ENCODE data around the gene NRAP. TPM values are rescaled to one million over a fixed set of nuclear protein-coding genes. Genes with fewer than 3 reads are reported as not detected.

NRAP gene
- total and polyA plus RNA-seq, 2 experiments from 2014 or later, result not detected

DNA sequence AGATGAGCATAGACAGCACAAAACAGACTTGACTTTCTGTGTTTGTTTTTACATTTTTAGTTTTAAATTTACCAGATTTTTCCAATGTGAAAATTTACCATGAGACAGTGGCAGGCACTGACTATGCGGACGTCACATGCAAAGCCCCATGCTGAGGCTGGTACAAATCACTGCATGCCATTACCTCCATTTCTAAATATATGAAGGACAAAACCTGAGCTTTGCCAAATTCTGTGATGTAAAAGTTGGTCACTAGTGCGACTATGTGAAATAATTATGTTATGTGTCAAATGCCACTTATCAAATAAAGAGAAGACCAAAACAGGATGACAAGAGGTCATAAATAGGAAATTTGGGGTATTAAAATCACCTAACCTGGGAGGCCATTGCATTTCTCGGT is 22.1 kb downstream of the NRAP start:
- no peak for DNase-seq (ENCODE audit: low spot score)
- Histone ChIP-seq H3K79me2 (replicated peaks; ENCODE audit: insufficient read depth) (no peaks in the 10 kb centered on the region), H3K4me1 (ENCODE audit: insufficient read depth) (no peaks in the 10 kb centered on the region), H2AFZ (no peak overlapping the region), H3K4me2 (no peak overlapping the region), H3K4me3 (no peak overlapping the region), H3F3A (replicated peaks; ENCODE audit: low read depth) (no peaks in the 10 kb centered on the region), H4K20me1 (replicated peaks; ENCODE audit: insufficient read depth) (no peaks in the 10 kb centered on the region), H3K27me3 (ENCODE audit: insufficient read depth) (no peaks in the 10 kb centered on the region), H3K9me2 (ENCODE audit: insufficient read depth) (no peaks in the 10 kb centered on the region), H3K27ac (ENCODE audit: low read depth) (no peak overlapping the region), H3K36me3 (ENCODE audit: insufficient read depth) (no peaks in the 10 kb centered on the region)
- no peak overlapping the region for H3K4me3 Mint-ChIP-seq
- H3K27ac Mint-ChIP-seq, result no peak overlapping the region
- TF ChIP-seq ZNF114 (CRISPR knock-in tag; IDR thresholded peaks at IDR 0.05) (no peak), CTCF (conservative IDR thresholded peaks at IDR 0.05; ENCODE audit: low read depth in 2 of 2) (no peak), EZH2 (IDR thresholded peaks at IDR 0.05; ENCODE audit: low read depth, unreplicated experiment) (no peak), EZH2phosphoT487 (IDR thresholded peaks at IDR 0.05; ENCODE audit: unreplicated experiment) (no peak), NANOG (IDR thresholded peaks at IDR 0.05; ENCODE audit: borderline replicate concordance) (no peak), STAT1 (IDR thresholded peaks at IDR 0.05; ENCODE audit: unreplicated experiment) (no peak), ZNF331 (CRISPR knock-in tag; IDR thresholded peaks at IDR 0.05; ENCODE audit: low read depth) (no peak), CREB1 (CRISPR knock-in tag; IDR thresholded peaks at IDR 0.05; ENCODE audit: low read depth) (no peak), JUNB (IDR thresholded peaks at IDR 0.05; ENCODE audit: unreplicated experiment) (no peak), POLR2AphosphoS5 (IDR thresholded peaks at IDR 0.05; ENCODE audit: low read depth) (no peak)
- TF ChIP-seq, protein P1, sequence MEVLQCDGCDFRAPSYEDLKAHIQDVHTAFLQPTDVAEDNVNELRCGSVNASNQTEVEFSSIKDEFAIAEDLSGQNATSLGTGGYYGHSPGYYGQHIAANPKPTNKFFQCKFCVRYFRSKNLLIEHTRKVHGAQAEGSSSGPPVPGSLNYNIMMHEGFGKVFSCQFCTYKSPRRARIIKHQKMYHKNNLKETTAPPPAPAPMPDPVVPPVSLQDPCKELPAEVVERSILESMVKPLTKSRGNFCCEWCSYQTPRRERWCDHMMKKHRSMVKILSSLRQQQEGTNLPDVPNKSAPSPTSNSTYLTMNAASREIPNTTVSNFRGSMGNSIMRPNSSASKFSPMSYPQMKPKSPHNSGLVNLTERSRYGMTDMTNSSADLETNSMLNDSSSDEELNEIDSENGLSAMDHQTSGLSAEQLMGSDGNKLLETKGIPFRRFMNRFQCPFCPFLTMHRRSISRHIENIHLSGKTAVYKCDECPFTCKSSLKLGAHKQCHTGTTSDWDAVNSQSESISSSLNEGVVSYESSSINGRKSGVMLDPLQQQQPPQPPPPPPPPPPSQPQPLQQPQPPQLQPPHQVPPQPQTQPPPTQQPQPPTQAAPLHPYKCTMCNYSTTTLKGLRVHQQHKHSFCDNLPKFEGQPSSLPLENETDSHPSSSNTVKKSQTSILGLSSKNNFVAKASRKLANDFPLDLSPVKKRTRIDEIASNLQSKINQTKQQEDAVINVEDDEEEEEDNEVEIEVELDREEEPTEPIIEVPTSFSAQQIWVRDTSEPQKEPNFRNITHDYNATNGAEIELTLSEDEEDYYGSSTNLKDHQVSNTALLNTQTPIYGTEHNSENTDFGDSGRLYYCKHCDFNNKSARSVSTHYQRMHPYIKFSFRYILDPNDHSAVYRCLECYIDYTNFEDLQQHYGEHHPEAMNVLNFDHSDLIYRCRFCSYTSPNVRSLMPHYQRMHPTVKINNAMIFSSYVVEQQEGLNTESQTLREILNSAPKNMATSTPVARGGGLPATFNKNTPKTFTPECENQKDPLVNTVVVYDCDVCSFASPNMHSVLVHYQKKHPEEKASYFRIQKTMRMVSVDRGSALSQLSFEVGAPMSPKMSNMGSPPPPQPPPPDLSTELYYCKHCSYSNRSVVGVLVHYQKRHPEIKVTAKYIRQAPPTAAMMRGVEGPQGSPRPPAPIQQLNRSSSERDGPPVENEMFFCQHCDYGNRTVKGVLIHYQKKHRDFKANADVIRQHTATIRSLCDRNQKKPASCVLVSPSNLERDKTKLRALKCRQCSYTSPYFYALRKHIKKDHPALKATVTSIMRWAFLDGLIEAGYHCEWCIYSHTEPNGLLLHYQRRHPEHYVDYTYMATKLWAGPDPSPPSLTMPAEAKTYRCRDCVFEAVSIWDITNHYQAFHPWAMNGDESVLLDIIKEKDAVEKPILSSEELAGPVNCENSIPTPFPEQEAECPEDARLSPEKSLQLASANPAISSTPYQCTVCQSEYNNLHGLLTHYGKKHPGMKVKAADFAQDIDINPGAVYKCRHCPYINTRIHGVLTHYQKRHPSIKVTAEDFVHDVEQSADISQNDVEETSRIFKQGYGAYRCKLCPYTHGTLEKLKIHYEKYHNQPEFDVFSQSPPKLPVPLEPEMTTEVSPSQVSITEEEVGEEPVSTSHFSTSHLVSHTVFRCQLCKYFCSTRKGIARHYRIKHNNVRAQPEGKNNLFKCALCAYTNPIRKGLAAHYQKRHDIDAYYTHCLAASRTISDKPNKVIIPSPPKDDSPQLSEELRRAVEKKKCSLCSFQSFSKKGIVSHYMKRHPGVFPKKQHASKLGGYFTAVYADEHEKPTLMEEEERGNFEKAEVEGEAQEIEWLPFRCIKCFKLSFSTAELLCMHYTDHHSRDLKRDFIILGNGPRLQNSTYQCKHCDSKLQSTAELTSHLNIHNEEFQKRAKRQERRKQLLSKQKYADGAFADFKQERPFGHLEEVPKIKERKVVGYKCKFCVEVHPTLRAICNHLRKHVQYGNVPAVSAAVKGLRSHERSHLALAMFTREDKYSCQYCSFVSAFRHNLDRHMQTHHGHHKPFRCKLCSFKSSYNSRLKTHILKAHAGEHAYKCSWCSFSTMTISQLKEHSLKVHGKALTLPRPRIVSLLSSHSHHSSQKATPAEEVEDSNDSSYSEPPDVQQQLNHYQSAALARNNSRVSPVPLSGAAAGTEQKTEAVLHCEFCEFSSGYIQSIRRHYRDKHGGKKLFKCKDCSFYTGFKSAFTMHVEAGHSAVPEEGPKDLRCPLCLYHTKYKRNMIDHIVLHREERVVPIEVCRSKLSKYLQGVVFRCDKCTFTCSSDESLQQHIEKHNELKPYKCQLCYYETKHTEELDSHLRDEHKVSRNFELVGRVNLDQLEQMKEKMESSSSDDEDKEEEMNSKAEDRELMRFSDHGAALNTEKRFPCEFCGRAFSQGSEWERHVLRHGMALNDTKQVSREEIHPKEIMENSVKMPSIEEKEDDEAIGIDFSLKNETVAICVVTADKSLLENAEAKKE (CRISPR knock-in tag; IDR thresholded peaks at IDR 0.05), result no peak
- TF ChIP-seq, protein P2, sequence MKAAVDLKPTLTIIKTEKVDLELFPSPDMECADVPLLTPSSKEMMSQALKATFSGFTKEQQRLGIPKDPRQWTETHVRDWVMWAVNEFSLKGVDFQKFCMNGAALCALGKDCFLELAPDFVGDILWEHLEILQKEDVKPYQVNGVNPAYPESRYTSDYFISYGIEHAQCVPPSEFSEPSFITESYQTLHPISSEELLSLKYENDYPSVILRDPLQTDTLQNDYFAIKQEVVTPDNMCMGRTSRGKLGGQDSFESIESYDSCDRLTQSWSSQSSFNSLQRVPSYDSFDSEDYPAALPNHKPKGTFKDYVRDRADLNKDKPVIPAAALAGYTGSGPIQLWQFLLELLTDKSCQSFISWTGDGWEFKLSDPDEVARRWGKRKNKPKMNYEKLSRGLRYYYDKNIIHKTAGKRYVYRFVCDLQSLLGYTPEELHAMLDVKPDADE (IDR thresholded peaks at IDR 0.05), result no peak
- TF ChIP-seq, protein P3, sequence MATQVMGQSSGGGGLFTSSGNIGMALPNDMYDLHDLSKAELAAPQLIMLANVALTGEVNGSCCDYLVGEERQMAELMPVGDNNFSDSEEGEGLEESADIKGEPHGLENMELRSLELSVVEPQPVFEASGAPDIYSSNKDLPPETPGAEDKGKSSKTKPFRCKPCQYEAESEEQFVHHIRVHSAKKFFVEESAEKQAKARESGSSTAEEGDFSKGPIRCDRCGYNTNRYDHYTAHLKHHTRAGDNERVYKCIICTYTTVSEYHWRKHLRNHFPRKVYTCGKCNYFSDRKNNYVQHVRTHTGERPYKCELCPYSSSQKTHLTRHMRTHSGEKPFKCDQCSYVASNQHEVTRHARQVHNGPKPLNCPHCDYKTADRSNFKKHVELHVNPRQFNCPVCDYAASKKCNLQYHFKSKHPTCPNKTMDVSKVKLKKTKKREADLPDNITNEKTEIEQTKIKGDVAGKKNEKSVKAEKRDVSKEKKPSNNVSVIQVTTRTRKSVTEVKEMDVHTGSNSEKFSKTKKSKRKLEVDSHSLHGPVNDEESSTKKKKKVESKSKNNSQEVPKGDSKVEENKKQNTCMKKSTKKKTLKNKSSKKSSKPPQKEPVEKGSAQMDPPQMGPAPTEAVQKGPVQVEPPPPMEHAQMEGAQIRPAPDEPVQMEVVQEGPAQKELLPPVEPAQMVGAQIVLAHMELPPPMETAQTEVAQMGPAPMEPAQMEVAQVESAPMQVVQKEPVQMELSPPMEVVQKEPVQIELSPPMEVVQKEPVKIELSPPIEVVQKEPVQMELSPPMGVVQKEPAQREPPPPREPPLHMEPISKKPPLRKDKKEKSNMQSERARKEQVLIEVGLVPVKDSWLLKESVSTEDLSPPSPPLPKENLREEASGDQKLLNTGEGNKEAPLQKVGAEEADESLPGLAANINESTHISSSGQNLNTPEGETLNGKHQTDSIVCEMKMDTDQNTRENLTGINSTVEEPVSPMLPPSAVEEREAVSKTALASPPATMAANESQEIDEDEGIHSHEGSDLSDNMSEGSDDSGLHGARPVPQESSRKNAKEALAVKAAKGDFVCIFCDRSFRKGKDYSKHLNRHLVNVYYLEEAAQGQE (IDR thresholded peaks at IDR 0.05; ENCODE audit: unreplicated experiment), result no peak
- no peaks in the 10 kb centered on the region for H3K36me3 Mint-ChIP-seq (ENCODE audit: low read depth)
- H3K9me3 Mint-ChIP-seq, result no peaks in the 10 kb centered on the region
- no peaks in the 10 kb centered on the region; the same call in 2 of the 3 replicates for H3K4me1 Mint-ChIP-seq
- H3K27me3 Mint-ChIP-seq (ENCODE audit: insufficient read depth, low read depth, poor library complexity), result no peaks in the 10 kb centered on the region
- no peak for ATAC-seq

Measured in GM23338 (cell line).